Activated CD8-positive, alpha-beta memory T cell treated with anti-CD3 and anti-CD28 coated beads, Interleukin-2, amount 50 U/mL, for 4 hours (primary cell): ENCODE data around the gene ANO1.

Experiments used
- DNase-seq: peaks from one replicate; pipeline ENCODE4 v3.0.0-alpha.2; 2020

Gene ANO1

GRCh38 chr11:70099578-70100279, 21.6 kb downstream of the ANO1 start:
- no peak for DNase-seq

- no peak for DNase-seq
These were observed 22.1 kb downstream of the ANO1 start for GRCh38 chr11:70100280-70100603.

DNA sequence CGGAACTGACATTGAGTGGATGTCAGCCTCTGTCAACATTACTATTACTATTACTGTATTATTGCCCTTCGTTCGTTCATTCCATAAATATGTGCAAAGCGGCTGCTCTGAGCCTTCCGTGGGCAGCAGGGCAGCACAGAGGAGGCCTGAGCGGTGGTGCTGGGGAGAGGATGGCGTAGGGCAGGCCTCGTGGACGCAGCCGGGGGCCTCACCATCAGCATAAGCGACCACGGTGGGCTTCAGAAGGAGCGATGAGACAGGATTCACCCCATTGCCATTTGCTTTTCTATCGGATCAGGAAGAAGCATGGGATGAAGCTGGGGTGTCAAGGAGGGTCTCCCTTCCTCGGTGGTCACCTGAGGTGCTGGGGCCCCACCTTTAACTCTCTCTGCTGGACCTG, 22.7 kb downstream of the ANO1 start:
- no peak for DNase-seq

DNA sequence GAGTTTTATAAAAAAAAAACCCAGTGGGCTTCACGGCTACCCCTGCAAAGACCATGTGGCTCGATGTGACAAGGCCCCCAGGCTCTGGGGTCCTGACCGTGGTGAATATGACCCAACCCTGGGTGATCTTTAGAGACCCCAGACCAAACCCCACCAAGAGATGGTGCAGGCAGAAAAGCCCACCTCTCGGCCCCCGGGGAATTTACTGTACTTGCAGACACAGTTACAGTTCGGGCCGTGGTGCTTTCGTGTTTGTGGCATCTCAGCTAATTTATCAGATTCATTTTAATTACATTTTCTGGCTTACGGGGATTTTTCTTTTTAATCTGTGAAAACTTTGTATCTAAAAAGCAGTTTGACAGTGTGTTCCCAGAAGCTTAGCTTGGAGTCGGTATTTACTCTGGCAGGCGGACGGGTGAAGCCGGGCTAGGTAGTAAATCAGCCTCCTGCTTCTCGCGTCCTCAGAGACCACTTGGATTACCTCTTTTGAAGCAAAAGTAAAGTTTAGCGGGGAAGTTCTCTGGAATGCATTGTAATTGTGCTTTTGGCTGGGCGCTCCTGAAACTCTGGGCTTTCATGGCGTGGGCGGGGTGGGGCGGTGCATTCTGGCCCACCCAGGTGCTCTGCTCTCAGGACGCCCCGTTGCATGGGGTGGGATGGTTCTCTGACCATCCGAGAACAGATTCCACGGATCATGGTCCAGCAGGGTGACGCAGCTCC, 25.3 kb downstream of the ANO1 start:
- no peak for DNase-seq

DNA sequence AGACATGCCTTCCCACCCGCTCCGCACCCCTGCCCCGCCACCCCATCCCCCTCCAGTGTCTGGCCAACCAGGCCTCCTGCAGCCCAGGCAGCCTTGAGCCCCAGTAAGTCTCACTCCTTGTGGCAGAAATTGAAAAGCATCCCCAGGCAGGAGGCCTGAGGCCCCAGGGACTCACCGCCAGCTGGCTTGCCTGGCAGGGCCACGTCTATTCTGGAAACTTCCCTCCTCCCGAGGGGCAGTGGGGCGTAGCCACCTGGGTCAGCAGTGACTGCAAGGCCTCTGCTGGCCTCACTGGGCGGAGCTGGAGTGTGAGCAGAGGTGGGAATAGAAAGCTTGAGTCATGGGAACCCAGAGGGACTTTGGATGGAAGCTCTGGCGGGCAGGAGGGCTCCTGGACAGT, 26.3 kb downstream of the ANO1 start:
- no peak for DNase-seq

GRCh38 chr11:70104961-70105360, 26.8 kb downstream of the ANO1 start:
- DNase-seq, result no peak

GRCh38 chr11:70105369-70105754, 27.2 kb downstream of the ANO1 start:
- no peak for DNase-seq

GRCh38 chr11:70105755-70106571, 27.8 kb downstream of the ANO1 start:
- no peak for DNase-seq

DNA sequence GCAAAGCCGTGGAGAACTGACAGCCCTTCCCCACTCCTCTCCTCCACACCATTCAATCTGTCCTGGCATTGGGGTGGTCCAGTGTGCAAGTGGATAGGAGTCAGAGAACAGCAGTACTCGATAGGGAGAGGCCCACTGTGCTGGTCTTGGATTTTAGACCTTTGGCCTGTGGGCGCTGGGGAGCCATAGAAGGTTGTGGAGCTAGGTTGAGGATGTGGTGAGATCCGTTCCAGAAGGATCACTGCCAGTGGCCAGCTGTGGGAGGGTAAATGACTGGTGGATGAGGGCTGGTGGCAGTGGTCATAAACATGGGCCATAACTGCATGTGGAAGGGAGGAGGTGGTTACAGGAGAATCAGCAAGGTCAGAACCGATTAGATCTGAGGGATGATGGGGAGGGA, 28.6 kb downstream of the ANO1 start:
- DNase-seq, result no peak

DNA sequence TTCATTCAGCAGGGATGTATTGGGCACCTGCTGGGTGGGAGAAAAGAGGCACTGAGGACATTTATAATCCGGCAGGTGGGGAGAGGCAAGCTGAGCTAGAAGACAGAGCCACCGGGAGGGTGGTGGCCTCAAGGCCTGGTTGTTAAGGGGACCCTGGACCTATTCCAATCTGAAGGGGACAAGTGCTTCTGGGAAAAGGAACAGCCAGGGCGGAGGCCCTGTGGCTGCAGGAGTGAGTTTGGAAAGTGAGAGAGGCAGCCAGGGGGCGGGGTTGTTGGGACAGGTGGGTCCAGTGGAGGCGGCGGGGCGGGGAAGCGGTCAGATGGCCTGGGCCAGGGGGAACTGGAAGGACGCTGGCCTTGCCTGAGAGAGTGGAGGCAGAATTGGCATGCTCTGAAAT, 29.1 kb downstream of the ANO1 start:
- no peak for DNase-seq

GRCh38 chr11:70107756-70108155, 29.6 kb downstream of the ANO1 start:
- no peak for DNase-seq

GRCh38 chr11:70108250-70108649, 30.1 kb downstream of the ANO1 start:
- no peak for DNase-seq

DNA sequence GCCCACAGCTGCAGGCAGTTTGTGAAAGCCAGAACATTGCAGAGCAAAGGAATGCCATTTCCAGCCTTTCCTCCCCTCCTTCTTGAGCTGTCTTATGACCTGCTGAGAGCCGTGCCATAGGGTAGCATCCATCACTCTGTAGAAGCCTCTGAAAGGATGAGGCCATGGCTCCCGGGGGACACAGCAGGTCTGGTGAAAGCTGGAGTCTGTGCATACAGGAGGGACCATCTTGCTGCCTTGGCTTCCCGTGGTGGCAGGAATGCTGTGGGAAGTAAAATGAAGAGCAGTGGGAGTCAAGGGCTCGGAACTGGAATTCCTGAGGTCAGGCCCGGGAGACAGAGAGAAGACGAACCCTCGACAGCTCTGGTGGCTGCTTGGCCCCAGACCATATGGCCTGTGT, 30.9 kb downstream of the ANO1 start:
- no peak for DNase-seq

DNA sequence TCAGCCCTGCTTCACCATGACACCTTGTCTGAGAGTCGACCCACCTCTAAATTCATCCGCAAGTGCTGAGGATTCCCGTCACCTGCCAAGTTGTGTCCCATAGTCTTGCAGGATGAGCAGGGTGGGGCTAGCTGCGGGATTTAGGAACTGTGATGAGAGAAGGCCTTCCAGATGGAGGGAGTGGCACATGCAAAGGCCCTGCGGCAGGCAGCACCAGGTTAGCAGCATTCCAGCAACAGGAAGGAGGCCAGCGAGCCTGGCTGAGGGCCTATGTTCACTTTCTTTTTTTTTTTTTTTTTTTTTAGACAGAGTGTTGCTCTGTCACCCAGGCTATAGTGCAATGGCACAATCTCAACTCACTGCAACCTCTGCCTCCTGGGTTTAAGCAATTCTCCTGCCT, 31.8 kb downstream of the ANO1 start:
- no peak for DNase-seq

DNA sequence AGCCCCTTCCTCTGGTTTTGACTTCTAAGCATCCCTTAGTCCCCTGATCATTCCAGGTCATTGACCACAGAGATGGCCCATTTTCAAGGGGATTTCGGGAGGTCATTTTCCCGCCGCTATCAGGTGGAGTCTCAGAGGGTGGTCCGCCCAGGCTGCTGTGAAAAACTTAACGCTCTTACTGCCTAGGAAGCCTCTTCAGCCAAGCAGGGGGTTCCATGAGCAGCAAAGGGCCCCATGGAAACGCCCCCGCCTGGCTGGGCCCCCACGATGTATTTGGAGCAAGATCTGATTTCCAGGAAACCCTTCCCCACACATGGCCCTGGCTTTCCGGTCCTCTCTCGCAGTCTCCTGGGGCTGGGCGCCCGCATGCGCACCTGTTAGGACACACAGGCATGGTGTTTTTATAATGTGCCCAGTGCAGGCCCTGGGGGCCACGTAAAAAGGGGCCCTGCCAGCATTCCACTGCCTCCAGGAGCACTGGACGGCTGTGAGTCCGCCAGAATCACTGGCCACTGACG, 32.5 kb downstream of the ANO1 start:
- no peak for DNase-seq

GRCh38 chr11:70111269-70112016, 33.3 kb downstream of the ANO1 start:
- no peak for DNase-seq

DNA sequence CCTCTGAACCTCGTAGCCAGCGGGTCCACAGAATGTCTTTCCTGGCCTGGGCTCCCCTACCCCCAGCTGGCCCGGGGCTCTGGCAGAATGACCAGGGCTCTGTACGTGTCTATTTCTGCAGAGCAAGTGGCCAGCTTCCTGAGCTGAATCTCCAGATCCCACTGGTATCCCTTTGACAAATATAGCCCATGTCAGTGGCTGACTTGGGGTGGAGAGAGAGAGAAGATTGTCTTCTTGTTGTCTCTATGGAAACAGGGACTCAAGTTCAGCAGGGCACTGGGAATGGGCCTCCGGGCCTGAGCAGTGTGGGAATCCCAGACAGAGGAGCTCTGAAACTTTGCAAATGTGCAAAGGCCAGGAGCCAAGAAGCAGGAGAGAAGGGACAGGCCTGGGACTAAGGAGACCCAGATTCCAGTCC, 33.9 kb downstream of the ANO1 start:
- DNase-seq, result no peak

DNA sequence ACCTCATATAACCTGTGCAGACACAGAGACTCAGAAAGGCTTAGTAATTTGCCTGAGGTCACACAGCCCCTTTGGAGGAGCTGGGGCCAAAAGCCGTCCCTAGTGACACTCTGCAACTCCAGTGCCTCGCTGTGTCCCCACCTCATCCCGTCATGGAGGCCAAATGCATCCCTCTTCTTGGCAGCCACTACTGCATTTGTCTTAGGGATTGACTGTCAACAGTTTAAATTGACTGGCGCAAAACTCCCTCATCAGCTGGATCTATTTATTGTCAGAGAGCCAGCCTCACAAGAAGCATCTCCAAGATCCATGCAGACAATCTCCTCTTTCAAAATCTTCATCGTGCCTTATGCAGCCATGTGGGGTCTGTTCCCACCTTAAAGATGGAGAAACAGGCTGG, 35.7 kb downstream of the ANO1 start:
- no peak for DNase-seq

DNA sequence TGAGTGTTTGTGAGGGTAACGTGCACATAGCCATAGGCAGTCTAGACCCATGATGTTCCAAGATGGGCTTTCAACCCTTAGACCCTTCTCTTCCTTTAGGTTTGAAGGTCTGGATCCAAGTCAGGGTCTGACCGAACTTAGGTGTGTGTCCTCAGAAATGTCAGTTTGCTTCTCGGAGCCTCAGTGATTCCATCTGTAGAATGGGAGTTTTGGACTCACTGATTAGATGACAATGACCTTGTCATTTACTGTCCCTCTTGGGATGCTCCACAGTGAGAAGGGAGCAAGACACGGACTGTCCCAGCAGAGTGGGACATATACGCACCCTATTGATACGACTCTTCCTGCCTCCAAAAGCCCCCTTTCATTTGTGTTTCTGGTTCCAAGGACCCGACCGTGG, 37.7 kb downstream of the ANO1 start:
- DNase-seq, result no peak

DNA sequence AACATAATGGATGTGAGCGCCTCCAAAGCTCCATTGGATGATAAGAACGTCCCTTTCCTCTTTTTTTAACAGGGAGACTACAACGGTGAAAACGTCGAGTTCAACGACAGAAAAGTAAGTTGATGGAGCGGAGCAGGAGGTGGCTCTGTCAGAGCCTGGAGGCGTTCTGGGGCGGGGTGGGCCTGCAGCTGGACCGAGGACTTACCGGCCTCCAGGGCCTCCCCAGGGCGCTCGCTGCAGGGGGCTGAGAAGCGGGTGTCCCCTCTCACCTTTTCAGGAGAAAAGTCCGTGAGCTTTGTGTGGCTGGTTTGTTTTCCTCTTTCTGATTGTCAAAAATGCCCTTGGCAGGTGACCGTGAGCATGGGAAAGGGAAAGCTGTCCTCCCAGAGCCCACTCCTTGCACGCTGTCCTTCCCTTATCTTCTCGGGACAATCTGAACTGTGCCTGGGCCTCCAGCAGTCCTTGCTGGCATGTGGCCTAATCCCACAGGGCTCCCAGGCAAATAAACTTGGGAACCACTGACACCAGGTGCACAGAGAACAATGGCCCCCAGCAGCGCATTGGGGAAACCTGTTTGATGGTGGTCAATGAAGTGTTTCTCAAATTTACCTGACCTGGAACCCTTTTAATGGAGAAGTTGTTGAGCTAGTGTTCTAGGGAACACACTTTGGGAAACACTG, 38.4 kb downstream of the ANO1 start:
- no peak for DNase-seq

DNA sequence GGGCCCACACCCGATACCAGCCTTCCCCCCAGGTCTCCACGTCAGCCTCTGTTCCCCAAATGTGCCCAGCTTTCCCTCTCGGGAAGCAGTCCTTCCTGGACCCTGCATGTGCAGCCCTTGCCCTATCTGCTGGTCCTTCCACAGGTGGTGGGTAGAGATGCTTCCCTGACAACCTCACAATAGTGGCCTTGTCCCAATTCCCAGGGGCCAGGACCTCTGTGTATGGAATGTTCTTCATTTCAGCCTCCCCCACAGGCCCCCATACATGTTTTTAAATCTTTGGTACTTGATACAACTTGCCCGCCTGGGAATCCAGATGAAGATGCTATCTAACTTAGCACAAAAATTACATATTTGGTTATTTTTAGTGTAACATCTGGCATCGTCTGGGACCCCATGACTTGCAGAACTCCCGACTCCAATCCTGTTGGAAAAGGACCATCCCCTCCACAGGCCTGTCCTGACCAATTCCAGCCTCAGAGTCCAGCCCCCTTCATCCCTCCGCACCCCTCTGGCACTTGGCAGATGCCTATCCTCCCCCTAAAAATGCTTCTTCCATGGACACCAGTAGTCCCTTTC, 39.5 kb downstream of the ANO1 start:
- DNase-seq, result no peak

- DNase-seq, result no peak
These were observed 40.5 kb downstream of the ANO1 start for GRCh38 chr11:70118642-70119041.
